ENCODE results near the gene SYT7.

GRCh38 chr11:61546663-61547062 lies 34.2 kb downstream of the SYT7 start:
- TF ChIP-seq EZH2 (IDR thresholded peaks at IDR 0.05; ENCODE audit: borderline replicate concordance, insufficient read depth, low read depth, low read length, poor library complexity, severe bottlenecking) (no peak), CTCF (IDR thresholded peaks at IDR 0.05) (no peak)
